Endothelial cell of hepatic sinusoid (primary cell): ENCODE results near the gene DGAT2L6.
"Not testable (repeated sequence)": the region's sequence is repeated elsewhere in the genome, so short reads cannot be mapped to it uniquely, and the experiment has no call there.

Source experiments
- in situ Hi-C: cut with HindIII; loops from 2 replicates; pipeline ENCODE4 v1.10.0; 2017; ENCODE audit warnings: low sequenced_read_pairs

The DGAT2L6 gene

DNA sequence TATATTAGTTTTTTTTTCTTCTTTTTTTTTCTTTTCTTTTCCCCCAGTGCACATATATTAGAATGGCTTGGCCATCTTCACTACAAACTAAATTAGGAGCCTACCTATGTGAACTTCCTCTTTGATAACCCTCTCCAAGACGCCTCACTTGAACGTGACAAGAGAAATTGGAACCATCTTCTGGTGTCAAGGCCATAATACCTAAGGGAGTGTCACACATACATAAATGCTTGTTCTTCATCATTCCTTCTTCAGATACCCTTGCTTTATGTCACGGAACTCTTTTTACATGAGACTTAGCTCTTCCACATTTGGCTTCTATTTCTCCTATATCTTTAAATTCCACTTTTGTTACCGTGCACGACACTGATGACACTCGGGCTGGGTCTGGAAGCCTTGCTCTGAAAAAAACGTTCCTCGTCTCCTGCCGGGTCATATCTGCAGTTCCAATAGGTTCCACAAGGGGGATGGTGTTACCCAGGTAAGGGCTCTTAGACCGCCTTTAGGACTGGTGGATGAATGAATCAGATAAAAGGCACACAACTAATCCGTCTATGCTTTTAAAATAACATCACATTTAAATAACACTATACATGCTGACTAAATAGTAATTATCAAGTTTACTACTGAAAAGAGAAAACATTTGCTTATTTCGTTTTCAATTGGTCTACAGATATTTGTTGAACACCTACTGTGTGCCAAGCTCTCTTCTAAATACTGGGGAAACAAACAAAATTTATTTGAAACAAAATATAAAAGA is 19.9 kb downstream of the DGAT2L6 start:
- in situ Hi-C loops: no loop called here

DNA sequence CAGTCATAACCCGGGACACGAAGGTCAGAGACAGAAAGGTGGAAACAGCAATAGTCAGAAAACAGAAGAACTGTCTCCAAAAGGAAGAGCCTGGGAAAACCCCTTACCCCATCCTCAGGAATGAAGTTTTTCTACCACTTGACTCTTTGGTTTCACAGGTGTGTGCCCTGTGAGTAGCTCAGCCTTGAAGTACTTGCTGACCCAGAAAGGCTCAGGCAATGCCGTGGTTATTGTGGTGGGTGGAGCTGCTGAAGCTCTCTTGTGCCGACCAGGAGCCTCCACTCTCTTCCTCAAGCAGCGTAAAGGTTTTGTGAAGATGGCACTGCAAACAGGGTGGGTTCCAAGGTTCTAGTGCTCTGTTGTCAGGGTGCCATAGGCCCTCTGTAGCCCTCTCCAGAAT is 24.4 kb downstream of the DGAT2L6 start:
- in situ Hi-C loops: no loop called here

DNA sequence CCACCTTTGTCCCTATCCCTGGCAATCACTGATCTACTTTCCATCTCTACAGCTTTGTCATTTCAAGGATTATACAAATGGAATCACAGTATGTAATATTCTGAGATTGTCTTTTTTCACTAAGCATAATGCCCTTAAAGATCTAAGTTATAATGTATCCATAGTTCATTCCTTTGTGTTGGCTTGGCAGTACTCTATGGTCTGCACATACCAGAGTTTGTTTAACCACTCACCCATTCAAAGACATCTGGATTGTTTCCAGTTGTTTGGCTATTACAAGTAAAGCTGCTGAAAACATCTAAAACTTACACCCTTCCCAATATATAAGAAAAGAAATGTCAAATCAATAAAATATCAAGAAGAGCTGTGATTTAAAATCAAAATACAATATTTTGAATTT is 31.2 kb downstream of the DGAT2L6 start:
- in situ Hi-C loops: no loop called here

DNA sequence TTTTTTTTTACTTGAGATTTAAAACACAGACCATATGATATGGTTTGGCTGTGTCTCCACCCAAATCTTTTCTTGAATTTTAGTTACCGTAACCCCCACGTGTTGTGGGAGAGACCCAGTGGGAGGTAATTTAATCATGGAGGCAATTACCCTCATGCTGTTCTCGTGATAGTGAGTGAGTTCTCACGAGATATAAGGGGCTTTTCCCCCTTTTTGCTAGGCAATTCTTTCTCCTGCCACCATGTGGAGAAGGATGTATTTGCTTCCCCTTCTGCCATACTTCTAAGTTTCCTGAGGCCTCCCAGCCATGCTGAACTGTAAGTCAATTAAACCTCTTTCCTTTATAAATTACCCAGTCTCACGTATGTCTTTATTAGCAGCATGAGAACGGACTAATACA is 32.3 kb downstream of the DGAT2L6 start:
- in situ Hi-C loops: not testable (repeated sequence)

DNA sequence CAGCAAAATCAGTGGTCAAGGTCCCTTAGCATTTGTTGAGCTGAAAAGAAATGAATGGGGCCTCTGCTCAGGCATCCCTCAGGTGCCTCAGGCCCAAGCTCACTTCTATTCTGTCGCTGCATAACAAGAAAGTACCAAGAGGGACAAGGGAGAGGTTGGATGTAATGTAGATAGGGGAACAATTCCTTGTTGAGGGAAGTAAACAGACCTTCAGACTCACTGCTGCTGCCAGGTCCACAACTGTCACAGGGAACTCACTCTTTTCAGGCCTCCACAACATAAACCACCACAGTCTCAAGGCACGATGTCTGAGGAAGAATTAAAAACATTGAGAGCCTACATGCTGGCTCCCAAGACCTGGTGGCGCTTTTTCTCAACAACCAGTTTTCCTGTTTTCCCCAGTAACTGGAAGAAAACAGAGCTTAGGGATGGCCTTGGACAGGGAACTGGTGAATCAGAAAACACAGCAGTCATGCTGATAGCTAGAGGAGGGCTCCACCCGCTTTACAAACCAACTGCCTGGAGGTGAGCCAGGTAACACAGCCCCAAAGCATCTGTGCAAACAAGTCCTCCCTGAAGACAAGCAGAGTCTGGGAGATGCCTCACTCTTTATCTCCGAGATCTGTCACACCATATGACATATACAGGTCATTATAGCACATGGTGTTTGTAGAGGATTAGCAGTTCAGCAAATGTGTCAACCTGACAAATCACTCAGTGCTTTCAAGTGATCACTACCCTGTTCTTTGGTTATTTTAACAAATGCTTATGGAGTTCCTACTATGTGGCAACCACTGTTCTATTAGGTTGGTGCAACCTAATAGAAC is 42.9 kb downstream of the DGAT2L6 start:
- in situ Hi-C loops: no loop called here

DNA sequence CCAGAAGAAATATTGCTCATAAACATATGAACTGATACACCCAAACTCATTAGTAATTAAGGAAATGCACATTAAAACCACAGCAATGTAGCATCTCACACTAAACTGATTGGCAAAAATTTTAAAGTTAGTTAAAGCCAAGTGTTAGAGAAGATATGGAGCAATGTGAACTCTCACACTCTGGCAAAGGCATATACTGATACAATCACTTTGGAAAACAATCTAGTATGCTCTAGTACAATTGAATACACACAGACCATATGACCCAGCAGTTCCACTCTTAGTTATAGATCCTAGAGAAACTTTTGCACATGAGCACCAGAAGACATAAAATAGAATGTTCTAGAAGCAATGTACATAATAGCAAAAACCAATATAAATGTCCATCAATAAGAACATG is 48.8 kb downstream of the DGAT2L6 start:
- in situ Hi-C loops: no loop called here

DNA sequence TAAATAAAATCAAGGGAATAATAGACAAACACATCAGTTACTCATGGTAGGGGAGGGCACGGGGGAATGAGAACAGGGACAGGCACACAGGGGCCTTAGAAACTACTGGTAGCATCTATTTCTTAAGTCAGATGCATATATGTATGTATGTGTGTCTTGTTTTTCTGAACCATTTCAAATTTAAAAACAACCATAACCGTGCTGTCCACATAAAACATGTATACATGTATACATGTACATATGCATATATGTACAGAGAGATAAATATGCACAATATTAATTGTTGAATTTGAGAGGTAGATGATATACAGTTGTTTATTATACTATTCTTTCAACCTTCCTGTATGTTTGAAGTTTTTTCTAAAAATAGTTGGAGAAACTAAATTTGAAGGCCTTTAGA is 49.4 kb downstream of the DGAT2L6 start:
- in situ Hi-C loops: no loop called here

DNA sequence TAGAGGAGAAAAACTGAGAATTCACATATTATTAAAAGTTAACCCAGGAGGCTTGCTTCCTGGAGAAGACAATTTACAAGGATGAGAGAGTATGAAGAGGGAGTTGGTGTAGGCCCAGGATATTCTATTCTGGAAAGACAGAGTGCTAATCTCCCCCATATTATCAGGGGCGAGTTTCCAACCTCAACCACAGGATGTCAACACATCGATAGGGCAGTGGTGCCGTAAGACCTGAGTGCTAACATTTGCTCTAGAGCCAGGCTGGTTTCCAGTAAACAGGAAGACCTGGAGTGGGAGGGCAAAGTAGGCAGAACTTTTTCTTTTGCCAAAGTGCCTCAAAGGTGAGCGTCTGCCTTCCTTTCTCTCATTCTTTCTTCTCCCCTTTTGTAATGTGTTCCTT is 54.4 kb downstream of the DGAT2L6 start:
- in situ Hi-C loops: no loop called here

DNA sequence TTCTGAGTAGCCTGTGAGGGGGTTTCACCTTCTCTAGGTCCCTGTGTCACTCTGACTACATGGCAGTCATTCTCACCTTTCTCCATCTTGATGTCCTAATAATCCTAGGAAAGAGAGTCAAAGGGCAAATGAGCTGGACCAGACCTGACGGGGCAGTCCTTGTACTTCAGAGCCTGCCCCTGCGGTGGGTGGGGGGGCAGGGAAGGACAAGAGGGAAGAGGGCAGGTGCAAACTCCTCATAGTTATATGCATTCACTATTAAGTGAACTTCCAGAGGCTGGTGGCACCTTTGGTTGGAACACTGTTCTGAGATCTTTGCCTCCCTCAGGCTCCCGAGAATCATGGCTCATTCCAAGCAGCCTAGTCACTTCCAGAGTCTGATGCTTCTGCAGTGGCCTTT is 57.1 kb downstream of the DGAT2L6 start, which contains the start of gene AWAT1:
TSS of gene AWAT1 (plus strand) at position 301 of the 400 bp plus-strand sequence. CDS start at position 342, 41 bp downstream.
- in situ Hi-C loops: no loop called here

DNA sequence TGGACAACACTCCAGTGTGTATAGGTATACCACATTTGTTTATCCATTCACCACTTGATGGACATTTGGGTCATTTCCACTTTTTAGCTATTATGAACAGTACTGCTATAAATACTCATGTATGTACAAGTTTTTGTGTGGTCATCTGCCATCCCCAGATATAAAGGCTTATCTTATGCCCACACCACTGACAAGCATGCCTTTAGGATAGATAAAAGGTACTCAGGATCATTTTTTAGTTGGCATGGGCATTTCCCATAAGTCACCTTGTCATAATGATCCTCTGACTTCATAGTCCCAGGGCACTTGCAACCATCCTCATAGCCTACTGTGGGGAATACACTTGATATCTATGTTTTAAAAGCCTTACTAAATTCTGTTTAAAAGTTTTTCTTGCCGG is 63.5 kb downstream of the DGAT2L6 start:
- in situ Hi-C loops: no loop called here

DNA sequence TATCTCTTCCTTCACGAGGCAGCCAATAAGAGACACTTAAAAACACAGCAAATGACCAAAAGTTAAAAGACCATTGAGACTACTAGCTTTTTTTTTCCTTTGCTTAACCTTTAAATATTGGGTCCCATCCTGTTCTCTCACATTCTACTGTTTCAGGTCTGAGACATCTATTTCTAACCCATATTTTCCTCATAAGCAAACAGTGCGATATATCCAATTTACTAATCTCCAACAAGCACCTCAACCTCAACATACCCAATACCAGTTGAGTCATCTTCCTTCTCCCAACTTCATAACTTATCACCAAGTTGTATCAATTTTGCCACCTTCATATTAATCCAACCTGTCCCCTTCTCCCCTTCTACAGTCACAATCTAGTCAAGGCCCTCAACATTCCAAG is 64.2 kb downstream of the DGAT2L6 start:
- in situ Hi-C loops: no loop called here

DNA sequence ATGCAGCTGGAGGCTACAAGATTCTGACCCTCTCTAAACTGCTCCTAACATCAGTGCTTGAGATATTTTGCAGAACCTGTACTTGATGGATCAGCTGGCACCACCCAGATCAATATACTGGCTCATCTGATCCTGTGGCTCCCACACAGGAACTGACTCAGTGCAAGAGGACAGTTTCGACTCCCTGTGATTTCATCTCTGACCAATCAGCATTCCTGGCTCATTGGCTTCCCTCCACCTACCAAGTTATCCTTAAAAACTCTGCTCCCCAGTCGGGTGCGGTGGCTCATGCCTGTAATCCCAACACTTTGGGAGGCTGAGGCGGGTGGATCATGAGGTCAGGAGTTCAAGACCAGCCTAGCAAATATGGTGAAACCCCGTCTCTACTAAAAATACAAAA is 66.3 kb downstream of the DGAT2L6 start:
- in situ Hi-C loops: not testable (repeated sequence)

DNA sequence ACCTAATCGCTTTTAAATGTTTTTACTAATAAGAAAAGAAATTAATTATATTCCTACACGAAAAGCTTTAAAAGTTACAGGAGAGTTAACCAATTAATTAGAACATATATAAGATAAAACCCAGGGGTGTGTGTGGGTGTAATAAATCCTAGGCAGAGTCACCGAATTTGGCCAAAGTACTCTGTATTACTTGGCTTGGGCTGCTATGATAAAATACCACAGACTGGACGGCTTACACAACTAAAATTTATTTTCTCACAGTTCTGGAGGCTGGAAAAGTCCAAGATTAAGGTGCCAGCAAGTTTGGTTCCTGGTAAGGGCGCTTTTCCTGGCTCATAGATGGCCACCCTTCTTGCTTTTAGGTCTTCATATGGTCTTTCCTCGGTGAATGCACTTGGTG is 67.6 kb downstream of the DGAT2L6 start:
- in situ Hi-C loops: no loop called here

DNA sequence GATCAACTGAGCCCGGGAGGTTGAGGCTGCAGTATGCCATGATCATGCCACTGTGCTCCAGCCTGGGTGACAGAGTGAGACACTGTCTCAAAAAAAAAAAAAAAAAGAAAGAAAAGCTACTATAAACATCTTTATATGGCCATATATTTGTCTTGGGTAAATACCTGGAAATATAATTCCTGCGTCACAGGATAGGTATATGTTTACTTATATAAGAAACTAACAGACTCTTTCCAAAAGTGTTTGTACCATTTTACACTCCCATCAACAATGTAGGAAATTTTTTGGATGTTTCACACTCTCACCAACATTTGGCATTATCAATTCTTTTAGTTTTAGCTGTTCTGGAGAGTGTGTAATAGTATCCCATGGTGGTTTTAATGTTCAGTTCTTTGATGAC is 70.0 kb downstream of the DGAT2L6 start:
- in situ Hi-C loops: no loop called here

DNA sequence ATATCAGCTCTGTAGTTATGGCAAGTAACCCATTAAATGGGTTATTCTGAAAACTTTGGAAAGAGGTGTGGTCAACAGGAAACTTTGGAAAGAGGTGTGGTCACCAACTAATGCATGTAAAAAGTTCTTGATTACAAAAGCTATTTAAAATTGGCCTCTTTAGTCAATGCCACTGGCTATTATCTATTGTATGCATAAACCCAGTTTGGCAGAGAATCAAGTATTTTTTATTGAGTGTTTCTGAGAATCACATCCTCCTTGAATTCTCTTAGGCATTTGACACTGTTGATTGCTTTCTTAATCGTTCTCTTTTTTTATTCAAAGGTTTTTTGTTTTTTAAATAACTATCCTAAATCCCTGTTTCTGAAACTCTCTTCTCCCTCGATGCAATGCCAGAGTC is 75.2 kb downstream of the DGAT2L6 start:
- in situ Hi-C loops: no loop called here

DNA sequence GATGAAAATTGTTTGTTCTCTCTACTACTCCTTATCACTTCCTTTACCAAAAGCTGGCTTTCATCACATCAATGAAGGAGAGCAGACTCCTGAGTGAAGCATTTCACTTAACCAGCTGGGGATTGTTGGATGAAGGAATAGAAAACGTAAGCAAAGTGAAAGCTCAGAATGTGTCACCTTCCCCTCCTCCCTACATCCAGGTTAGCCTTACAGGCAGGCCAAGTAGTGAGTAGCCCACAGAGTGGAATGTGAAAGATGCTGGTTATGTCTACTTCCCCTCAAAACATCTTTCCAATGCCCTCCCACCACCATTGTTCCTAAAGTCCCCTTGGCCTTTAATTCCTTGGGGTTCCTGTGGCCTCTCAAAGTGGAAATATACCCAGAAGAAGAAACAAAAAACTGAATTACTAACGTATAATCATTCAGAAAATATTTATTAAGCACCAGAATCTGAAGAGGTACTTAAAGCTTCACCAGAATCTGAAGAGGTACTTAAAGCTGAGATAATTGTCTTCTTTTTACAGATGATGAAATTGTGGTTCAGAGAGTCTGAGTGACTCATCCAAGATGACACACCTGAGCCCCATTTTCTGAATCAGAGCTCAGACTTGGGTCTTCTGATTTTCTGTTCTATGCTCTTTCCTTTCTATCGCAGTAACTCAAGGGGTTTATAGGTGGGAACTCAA is 76.2 kb downstream of the DGAT2L6 start:
- in situ Hi-C loops: no loop called here

DNA sequence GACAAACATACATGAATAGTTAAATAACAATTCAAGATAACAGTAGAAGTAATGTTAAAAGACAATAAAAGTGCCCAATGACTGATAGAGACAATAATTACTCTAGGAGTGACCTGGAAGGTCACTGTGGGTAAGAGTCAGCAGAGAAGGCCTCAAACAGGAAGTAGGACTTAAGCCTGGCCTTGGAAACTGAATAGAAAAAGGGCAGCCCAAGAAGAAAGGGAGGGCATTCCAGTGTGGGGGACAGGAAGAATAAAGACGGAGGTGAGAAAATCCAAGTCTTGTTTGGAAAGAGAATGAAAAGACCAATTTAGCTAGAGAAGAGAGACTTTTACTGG is 76.7 kb downstream of the DGAT2L6 start:
- in situ Hi-C loops: no loop called here

DNA sequence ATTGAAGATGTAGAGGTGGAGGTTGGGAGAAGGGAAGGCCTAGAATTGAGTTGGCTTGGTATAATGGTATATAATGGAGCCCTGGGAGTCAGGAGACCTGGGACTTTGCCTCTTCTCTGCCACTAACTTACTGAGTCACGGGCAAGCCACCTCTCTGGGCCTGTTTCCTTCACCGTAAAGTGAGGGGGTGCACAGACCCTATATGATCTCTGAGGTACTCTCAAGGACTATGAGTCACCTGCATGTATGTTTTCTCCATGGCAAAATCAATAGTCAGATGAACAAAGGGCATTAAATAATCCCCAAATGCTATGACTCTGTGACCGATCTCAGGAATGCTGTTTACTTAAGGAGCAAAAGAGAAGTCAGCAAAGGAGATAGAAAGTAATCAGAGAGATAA is 77.6 kb downstream of the DGAT2L6 start:
- in situ Hi-C loops: no loop called here
